Kidney capillary endothelial cell (primary cell): ENCODE measurements around the gene NTM.

Experiments used
- DNase-seq: peaks from one replicate; pipeline ENCODE4 v3.0.0-alpha.2; 2018; ENCODE audit warnings: low spot score

Gene NTM

GRCh38 chr11:131689049-131689925, 318.9 kb downstream of the NTM start:
- DNase-seq = no peak

- no peak for DNase-seq
Observed at GRCh38 chr11:131690362-131690761, 319.9 kb downstream of the NTM start.

GRCh38 chr11:131690776-131691175, 320.4 kb downstream of the NTM start:
- DNase-seq = no peak

GRCh38 chr11:131691181-131692041, 321.0 kb downstream of the NTM start:
- DNase-seq = no peak

GRCh38 chr11:131692151-131692550, 321.7 kb downstream of the NTM start:
- no peak for DNase-seq

GRCh38 chr11:131692961-131693360, 322.5 kb downstream of the NTM start:
- no peak for DNase-seq

- DNase-seq = no peak
Observed at GRCh38 chr11:131693756-131694155, 323.3 kb downstream of the NTM start.

- DNase-seq = peak; percentile 61
Observed at GRCh38 chr11:131694526-131695424, 324.4 kb downstream of the NTM start.

GRCh38 chr11:131695889-131696429, 325.5 kb downstream of the NTM start:
- no peak for DNase-seq

- no peak for DNase-seq
Observed at GRCh38 chr11:131696690-131697089, 326.3 kb downstream of the NTM start.

GRCh38 chr11:131703311-131703710, 332.9 kb downstream of the NTM start:
- DNase-seq = no peak

GRCh38 chr11:131704682-131705081, 334.3 kb downstream of the NTM start:
- DNase-seq = no peak

- DNase-seq = no peak
Observed at GRCh38 chr11:131710511-131710910, 340.1 kb downstream of the NTM start.

- DNase-seq = no peak
Observed at GRCh38 chr11:131712897-131713296, 342.5 kb downstream of the NTM start.

GRCh38 chr11:131713529-131714134, 343.2 kb downstream of the NTM start:
- no peak for DNase-seq

- no peak for DNase-seq
Observed at GRCh38 chr11:131717616-131718015, 347.2 kb downstream of the NTM start.

GRCh38 chr11:131723088-131723487, 352.7 kb downstream of the NTM start:
- no peak for DNase-seq

GRCh38 chr11:131724436-131724975, 354.1 kb downstream of the NTM start:
- DNase-seq = no peak

GRCh38 chr11:131734871-131735270, 364.5 kb downstream of the NTM start:
- DNase-seq = no peak

GRCh38 chr11:131737357-131737756, 366.9 kb downstream of the NTM start:
- no peak for DNase-seq
